NCI-H345 treated with DMSO at 0.1 percent for 48 hours (cell line): ENCODE measurements around the gene SPG11.
"Not testable (repeated sequence)": the region's sequence is repeated elsewhere in the genome, so short reads cannot be mapped to it uniquely, and the experiment has no call there.

ENCODE experiments used
- DNase-seq: peaks from one replicate; lab custom pipeline; 2025; ENCODE audit not compliant: unreplicated experiment; lab: John Stamatoyannopoulos, UW

Gene SPG11

GRCh38 chr15:44675911-44676310, 12.4 kb upstream of the SPG11 start:
- no peak for DNase-seq

- DNase-seq: no peak
Observed at GRCh38 chr15:44673639-44674038, 10.2 kb upstream of the SPG11 start.

GRCh38 chr15:44670087-44670950, 6.9 kb upstream of the SPG11 start:
- DNase-seq: no peak

GRCh38 chr15:44668921-44669320, 5.5 kb upstream of the SPG11 start:
- no peak for DNase-seq

DNA sequence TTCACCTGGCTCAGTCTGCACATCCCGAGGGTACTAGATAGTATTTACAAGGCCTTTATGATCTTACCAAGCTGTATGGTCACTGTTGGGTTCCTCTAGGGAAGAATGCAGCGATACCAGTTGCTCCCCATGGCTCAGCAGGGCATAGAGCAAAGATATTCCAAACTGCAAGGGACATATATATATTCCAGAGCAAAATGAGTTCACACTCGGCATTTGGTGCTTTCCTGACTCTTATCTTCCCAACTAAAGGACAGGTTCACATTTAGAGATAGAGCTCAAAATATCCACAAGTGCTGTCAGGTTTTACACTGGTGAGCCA, 3.5 kb upstream of the SPG11 start:
- no peak for DNase-seq

DNA sequence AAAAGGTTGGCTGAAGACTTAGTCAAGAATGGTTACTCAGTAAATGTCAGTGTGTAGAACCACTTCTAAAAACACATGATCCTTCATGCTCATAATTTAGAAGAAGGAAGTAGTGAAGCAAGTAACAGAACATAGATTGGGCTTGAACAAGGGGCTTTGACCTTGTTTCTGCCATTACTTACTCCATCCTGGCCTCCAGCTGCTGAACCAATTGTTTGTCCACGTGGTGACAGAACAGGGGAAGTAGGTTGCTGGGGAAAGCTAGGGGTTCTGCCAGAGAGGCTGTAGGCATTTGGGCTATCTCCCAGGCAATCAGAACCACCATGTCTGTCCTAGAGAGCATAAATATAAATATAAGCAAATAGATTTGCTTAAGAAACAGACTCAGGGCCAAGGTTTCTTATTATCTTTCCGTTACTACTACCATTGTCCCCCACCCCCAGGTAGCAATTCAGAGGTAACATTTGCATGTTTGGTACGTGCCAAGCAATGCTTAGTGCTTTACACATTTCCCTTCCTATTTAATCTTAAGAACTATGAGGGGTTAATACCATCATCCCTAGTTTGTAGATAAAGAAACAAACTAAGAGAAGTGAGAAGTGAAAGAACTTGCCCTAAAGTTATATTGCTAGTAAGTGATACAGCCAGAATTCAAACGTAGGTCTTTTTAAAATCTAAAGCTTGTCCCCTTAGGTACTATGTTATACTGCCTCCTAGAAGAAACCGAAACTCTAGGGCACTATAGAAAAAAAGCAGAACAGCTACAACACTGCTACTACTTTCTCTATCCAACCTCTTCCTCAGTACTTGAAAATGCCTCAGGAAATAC, 3.0 kb upstream of the SPG11 start:
- no peak for DNase-seq

- peak; percentile 4 for DNase-seq
Observed at GRCh38 chr15:44662478-44663409, 718 bp downstream of the SPG11 start.

GRCh38 chr15:44661576-44661975, 1.9 kb downstream of the SPG11 start:
- no peak for DNase-seq

- no peak for DNase-seq
Observed at GRCh38 chr15:44659056-44659455, 4.4 kb downstream of the SPG11 start.

DNA sequence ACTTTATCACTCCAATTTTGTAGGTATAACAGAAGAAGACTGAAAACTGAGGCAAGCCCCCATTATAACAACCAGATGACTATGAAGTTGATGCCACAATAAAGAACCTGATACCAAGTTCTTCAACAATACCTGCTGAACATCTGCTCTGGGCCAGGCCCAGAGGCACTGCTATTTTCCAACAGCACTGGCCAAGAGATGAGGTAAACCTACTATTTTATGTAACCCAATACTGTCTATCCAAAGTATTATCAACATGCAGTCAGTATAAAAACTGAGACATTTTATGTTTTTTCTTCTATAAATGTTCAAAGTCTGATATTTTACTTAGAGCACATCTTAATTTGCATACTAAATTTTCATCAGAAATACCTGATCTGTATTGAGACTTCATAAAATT, 6.1 kb downstream of the SPG11 start:
- DNase-seq: no peak

DNA sequence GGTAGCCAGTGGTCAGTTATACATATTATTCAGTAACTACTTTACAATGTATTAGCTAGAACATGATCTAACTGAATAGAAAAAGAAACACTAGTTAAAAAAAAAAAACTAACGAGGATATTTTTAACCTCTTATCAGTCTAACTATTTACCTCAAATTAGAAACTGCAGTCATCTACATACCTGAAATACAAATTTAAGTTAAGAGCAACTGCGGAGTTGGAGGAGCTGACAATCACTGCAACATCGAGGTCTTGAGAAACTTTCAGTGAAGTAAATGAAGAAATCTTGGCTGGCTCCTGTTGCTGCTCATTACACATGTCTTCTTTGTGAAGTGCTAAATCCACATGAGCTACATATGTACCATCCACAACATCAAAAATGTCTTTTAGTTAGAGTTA, 6.5 kb downstream of the SPG11 start:
- DNase-seq: no peak

- no peak for DNase-seq
Observed at GRCh38 chr15:44656298-44656697, 7.2 kb downstream of the SPG11 start.

DNA sequence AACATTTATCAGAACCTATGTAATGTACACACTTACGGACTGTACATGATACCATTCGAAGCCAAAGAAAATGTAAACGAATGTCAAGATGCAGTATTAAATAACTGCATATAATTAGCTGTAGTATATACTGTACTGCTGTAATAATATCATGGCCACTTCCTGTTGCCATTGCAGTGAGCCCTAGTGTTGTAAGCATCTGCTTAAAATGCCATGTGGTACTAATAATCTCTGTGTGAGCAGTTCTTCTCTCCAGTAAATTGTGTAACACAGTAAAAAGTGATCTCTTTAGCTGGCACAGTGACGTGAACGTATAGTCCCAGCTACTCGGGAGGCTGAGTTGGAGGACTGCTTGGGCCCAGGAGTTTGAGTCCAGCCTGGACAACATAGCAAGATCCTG, 8.6 kb downstream of the SPG11 start:
- no peak for DNase-seq

DNA sequence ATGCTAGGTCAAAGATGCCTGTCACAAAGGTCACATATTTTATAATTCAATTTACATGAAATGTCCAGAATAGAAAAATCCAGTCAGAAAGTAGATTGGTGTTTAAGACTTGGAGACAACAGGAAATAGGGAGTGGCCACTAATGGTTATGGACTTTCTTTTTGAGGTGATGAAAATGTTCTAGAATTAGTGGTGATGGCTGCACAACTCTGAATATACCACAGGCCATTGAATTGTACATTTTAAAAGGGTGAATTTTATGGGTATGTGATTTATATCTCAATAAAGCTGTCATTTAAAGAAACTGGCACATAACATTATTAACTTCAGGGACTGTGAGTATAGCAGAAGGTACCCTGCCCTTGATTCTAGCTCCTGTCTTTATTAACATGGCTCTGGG, 15.8 kb downstream of the SPG11 start:
- no peak for DNase-seq

GRCh38 chr15:44647036-44647435, 16.4 kb downstream of the SPG11 start:
- no peak for DNase-seq

- DNase-seq: no peak
Observed at GRCh38 chr15:44646460-44646859, 17.0 kb downstream of the SPG11 start.

- DNase-seq: no peak
Observed at GRCh38 chr15:44641651-44642050, 21.8 kb downstream of the SPG11 start.

- DNase-seq: no peak
Observed at GRCh38 chr15:44636976-44637375, 26.5 kb downstream of the SPG11 start.

DNA sequence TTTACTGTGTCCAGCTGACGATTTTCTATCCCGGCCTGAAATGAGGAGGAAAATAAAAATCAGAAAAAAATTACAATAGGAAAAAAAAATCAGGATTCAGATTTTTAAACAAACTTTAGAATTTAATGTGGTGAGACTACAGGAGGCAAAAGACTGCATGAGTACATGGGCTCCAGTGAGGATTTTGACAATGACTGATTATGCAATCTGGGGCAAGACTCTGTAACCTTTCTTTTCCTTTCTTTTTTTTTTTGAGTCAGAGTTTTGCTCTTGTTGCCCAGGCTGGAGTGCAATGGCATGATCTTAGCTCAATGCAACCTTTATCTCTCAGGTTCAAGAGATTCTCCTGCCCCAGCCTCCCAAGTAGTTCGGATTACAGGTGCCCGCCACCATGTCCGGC, 29.9 kb downstream of the SPG11 start:
- no peak for DNase-seq

GRCh38 chr15:44625286-44625685, 38.2 kb downstream of the SPG11 start:
- DNase-seq: not testable (repeated sequence)

DNA sequence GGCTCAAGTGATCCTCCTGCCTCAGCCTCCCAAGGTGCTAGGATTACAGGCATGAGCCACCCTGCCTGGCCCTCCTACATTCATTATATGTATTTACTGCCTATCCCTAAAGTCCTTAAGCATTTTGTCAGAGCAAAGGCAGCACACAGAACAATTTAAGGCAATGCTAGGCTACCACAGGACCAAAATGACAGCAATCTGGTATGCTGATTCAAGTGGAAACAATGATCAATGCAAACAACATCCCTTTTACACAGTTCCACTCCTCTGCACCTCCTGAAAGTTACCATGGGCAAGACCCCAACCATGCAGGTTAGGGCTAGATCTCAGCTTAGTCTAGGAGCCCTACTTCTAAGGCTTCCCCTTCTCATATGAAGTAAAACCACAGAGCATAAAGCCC, 40.3 kb downstream of the SPG11 start:
- DNase-seq: no peak
